GM10266 (cell line): Measurements from ENCODE around the gene MEGF10.

Experiments used
- DNase-seq: peaks from one replicate; pipeline ENCODE4 v3.0.0; 2012; ENCODE audit errors: extremely low spot score
- TF ChIP-seq, protein P1 (sequence below): IDR thresholded peaks from 2 replicates; pipeline ENCODE4 v1.5.1; 2012; ENCODE audit warnings: mild to moderate bottlenecking, low read depth; ENCODE audit not compliant: control insufficient read depth, insufficient read depth; ENCODE audit errors: missing control alignments

The MEGF10 gene

DNA sequence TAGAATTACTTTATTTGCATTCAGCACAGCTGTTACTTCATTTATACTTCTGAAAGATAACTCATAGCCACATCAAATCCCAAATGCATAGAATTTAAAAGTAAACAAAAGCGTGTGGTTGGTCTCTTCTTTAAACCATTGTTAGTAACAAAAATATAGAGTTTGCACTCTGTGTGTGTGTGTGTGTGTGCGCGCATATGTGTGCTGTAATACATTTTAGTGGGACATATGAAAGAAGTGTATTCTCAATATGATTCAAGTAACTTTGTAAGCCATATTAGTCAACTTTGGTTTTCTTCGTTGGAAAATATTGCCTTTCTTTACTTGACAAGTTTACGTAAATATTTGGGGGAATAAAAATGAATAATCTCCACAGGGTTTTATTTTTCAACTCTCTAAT is 120.8 kb downstream of the MEGF10 start:
- TF ChIP-seq, protein P1, sequence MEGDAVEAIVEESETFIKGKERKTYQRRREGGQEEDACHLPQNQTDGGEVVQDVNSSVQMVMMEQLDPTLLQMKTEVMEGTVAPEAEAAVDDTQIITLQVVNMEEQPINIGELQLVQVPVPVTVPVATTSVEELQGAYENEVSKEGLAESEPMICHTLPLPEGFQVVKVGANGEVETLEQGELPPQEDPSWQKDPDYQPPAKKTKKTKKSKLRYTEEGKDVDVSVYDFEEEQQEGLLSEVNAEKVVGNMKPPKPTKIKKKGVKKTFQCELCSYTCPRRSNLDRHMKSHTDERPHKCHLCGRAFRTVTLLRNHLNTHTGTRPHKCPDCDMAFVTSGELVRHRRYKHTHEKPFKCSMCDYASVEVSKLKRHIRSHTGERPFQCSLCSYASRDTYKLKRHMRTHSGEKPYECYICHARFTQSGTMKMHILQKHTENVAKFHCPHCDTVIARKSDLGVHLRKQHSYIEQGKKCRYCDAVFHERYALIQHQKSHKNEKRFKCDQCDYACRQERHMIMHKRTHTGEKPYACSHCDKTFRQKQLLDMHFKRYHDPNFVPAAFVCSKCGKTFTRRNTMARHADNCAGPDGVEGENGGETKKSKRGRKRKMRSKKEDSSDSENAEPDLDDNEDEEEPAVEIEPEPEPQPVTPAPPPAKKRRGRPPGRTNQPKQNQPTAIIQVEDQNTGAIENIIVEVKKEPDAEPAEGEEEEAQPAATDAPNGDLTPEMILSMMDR = no peak
- no peak for DNase-seq

DNA sequence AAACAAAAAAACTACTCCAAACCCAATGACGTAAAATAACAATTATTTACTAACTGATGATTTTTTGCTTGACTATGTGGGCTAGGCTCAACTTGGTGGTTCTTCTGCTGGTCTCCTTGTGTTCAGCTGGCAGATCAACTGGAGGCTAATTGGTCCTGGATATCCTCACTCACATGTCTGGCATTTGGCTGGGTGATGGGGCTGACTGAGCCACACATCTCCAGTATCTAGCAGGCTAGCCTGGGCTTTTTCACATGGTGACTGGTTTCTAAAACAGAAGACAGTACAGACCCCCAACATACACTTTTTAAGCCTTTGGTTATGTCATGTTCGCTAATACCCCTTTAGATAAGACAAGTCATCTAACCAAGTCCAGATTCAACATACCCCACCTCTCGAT is 122.1 kb downstream of the MEGF10 start:
- TF ChIP-seq, protein P1 = no peak
- no peak for DNase-seq

DNA sequence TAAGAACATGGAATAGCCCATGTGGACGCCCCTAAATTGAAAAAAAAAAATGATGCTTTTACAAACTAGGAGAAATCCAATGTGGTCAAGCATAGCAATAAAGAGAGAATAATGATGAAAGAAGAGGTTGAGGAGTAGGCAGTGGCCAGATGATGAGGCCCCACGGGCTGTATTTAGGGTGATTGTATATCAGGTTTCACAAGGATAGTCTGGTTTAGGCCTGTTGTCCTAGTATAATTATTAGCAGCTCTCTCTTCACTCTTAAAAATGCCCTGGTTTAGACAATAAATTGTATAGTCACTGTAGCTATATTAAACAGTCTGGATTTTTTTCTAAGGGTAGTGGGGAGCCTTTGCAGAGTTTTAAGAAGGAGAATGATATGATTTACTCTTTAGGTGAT is 124.4 kb downstream of the MEGF10 start:
- no peak for DNase-seq
- TF ChIP-seq, protein P1 = no peak

DNA sequence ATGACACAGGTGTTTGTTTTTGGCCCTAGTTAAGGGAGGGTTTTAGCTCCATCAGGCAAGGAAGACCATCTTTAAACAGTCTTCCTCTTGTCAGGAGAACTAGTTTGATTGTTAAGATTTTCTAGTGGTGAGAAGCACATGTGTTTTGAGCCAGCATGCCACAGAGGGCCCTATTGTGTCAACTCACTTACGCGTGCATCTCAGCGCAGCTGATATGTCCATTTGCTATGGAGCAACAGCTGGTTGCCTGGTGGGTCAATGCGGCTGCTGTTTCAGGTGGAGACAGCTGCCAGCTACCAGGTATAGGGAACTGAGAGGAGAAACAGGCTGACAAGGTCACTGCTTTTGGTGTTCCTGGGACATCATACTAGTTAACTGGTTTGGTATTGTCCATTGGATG is 126.3 kb downstream of the MEGF10 start:
- DNase-seq = no peak
- TF ChIP-seq, protein P1 = no peak

DNA sequence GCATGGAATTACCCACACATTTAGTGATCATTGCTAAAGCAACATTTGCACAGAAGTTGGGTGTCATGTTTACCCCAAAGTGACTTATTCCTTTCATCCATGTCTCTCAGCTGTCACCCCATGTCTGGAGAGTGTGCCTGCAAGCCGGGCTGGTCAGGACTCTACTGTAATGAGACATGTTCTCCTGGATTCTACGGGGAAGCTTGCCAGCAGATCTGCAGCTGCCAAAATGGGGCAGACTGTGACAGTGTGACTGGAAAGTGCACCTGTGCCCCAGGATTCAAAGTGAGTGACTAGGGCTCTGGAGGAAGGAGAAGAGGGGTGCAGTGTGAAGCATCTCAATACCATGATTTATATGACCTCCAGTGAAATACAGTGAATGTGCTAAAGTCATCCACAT is 126.9 kb downstream of the MEGF10 start:
- DNase-seq = no peak
- TF ChIP-seq, protein P1 = no peak

DNA sequence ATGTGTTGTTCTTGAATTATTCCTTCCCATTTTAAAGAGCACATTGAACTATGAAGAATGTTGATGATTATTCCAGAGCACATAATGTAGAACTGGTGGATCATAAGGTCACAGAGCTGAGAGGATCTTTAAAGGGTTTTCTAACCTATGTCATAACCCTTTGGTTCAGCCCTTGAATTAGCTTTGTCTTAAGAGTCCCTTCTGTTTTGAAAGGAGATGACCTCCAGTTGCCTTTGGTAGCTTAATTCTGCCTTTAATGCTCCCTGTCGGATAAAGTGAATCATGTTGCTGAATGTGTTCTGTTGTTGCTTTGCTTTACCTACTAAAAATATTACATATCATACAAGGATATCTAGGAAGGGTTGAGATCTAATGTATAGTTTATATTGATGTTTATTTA is 127.8 kb downstream of the MEGF10 start:
- TF ChIP-seq, protein P1 = no peak
- DNase-seq = no peak

DNA sequence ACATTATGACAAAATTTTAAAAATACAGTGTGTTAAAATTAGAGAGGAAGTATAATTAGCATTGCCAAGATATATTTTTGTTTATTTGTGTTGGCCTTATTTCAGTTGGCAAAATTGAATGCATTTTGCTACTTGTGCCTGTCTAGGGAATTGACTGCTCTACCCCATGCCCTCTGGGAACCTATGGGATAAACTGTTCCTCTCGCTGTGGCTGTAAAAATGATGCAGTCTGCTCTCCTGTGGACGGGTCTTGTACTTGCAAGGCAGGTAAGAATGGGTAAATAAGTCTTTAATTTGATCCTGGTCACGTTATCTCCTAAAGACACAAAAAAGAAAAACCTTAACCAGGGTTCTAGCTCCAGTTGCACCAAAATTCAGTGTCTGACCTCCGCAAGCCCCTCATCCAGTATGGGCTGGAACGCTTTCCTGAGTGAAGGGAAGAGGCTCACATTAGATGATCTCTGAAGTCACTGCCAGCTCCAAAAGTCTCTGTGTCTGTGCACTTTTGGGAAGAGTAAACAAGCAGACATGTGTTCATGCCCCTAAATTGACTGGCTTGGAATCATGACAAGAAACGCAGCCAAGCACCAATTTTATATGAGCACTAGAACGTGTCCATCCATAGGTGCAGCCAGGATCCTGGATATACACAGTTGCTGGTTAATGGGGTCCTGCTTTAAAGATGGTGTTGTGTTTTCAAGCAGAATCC is 128.5 kb downstream of the MEGF10 start:
- DNase-seq = no peak
- TF ChIP-seq, protein P1 = no peak
